OCI-LY7 (cell line): Measurements from ENCODE around the gene LRRN3. TPM values are rescaled to one million over a fixed set of nuclear protein-coding genes. Genes with fewer than 3 reads are reported as not detected.

Source experiments
- BruUV-seq: library from RNA; stranded (reverse); fragments of 400-500 nt; replicated peaks from 2 replicates; lab custom pipeline; 2021; lab: Mats Ljungman, UMichigan
- CTCF ChIA-PET: fragments of 300-600 bp; sonication (Branson Sonifier 250); formaldehyde crosslinking; loops from one replicate; lab custom pipeline; 2022; ENCODE audit warnings: antibody characterized with exemption; ENCODE audit not compliant: unreplicated experiment; lab: Charles Lee
- POLR2A ChIA-PET: fragments of 300-600 bp; sonication (Branson Sonifier 250); formaldehyde crosslinking; loops from one replicate; lab custom pipeline; 2022; ENCODE audit warnings: antibody characterized with exemption; lab: Charles Lee
- DNase-seq: peaks from one replicate; pipeline ENCODE4 v3.0.0-alpha.2; 2015; ENCODE audit warnings: low spot score
- H2AFZ ChIP-seq: fragments of 200-600 bp; sonication (generic), shearing (Covaris generic); 2 replicates; pipeline ENCODE4 v1.6.1; 2014; ENCODE audit warnings: mild to moderate bottlenecking, antibody characterized with exemption, low read length, moderate library complexity
- H3K27ac ChIP-seq: fragments of 200-600 bp; sonication (generic); 2 replicates; pipeline ENCODE4 v1.5.1; 2014; ENCODE audit warnings: mixed run types, low read depth, mild to moderate bottlenecking, moderate library complexity, low read length, inconsistent platforms; ENCODE audit not compliant: poor library complexity, severe bottlenecking
- H3K36me3 ChIP-seq: fragments of 200-600 bp; sonication (generic); 2 replicates; pipeline ENCODE4 v1.6.1; 2014; ENCODE audit warnings: mild to moderate bottlenecking, antibody characterized with exemption, low read length, moderate library complexity, mixed read lengths; ENCODE audit not compliant: insufficient read depth
- H3K4me1 ChIP-seq: fragments of 200-600 bp; sonication (generic); 2 replicates; pipeline ENCODE4 v1.5.1; 2014; ENCODE audit warnings: mild to moderate bottlenecking, low read length; ENCODE audit not compliant: insufficient read depth, poor library complexity, severe bottlenecking
- H3K4me2 ChIP-seq: fragments of 200-600 bp; sonication (generic); 2 replicates; pipeline ENCODE4 v1.6.1; 2014; ENCODE audit warnings: mild to moderate bottlenecking, low read length
- H3K4me3 ChIP-seq: fragments of 200-600 bp; sonication (generic); 2 replicates; pipeline ENCODE4 v1.5.1; 2014; ENCODE audit warnings: mild to moderate bottlenecking, low read depth, low read length; ENCODE audit not compliant: poor library complexity, severe bottlenecking
- H3K79me2 ChIP-seq: fragments of 200-600 bp; sonication (generic); 2 replicates; pipeline ENCODE4 v1.6.1; 2016; ENCODE audit warnings: low read depth, mild to moderate bottlenecking, low read length, moderate library complexity, mixed read lengths; ENCODE audit not compliant: insufficient read depth
- H3K9me2 ChIP-seq: fragments of 200-600 bp; sonication (generic); 2 replicates; pipeline ENCODE4 v1.6.1; 2016; ENCODE audit warnings: mild to moderate bottlenecking, low read length, mixed read lengths; ENCODE audit not compliant: insufficient read depth
- H3K9me3 ChIP-seq: fragments of 200-600 bp; sonication (generic); 2 replicates; pipeline ENCODE4 v1.6.1; 2014; ENCODE audit warnings: mild to moderate bottlenecking, mixed run types, low read length, mixed read lengths
- H4K20me1 ChIP-seq: fragments of 200-600 bp; sonication (generic); 2 replicates; pipeline ENCODE4 v1.6.1; 2014; ENCODE audit warnings: mild to moderate bottlenecking, antibody characterized with exemption, low read length, moderate library complexity, mixed read lengths; ENCODE audit not compliant: insufficient read depth
- EZH2phosphoT487 ChIP-seq: fragments of 200-600 bp; sonication (generic); IDR thresholded peaks from 2 replicates; pipeline ENCODE4 v1.6.1; 2018; ENCODE audit warnings: low read depth, borderline replicate concordance, mild to moderate bottlenecking, mixed run types, antibody characterized with exemption, low read length, moderate library complexity, mixed read lengths
- intact Hi-C: fragments of 100-400 bp; cut with micrococcal nuclease; formaldehyde crosslinking; loops from one replicate; pipeline ENCODE4 v1.10.0; 2022; ENCODE audit not compliant: unreplicated experiment
- total RNA-seq, 2 experiments: library from RNA; depleted of rRNA in 1 of 2; stranded (reverse); fragments of >200 nt in 1 of 2; shearing (Covaris generic) in 1 of 2; gene quantifications; 2 replicates each; pipeline ENCODE4 v1.2.3, GENCODE V29; 2014 to 2022
- TF ChIP-seq, protein P1 (sequence below): fragments of 200-600 bp; sonication (generic); conservative IDR thresholded peaks from 2 replicates; pipeline ENCODE4 v1.5.1; 2014; ENCODE audit warnings: mild to moderate bottlenecking, antibody characterized with exemption, low read length, moderate library complexity, mixed read lengths

The LRRN3 gene
- total RNA-seq, 2 experiments from 2014 or later = not detected

DNA sequence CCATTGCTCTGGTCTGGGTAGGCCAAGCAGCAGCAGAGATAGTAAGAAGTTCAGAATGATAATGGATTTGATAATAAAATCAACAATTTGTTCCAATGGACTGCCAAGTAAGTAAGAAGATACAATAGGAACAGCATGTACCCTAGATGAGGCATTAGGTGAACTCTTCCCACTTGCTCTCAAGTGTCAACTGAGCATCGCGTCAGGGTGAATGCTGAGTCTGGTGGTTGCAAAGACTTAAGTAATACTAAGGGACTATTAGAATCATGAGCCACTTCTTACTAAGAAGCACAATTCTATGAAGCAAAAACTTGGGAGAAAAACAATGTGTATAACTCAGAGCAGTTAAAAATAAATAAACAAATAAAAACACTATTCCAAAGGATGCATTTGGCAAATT lies 54.5 kb downstream of the LRRN3 start:
- H3K27ac ChIP-seq = no peak overlapping the region
- ChIA-PET POLR2A (no interaction called here), CTCF (no interaction called here)
- intact Hi-C loops = no loop called here
- H4K20me1 ChIP-seq = no peaks in the 10 kb centered on the region
- H3K4me3 ChIP-seq = no peak overlapping the region
- H3K36me3 ChIP-seq = no peaks in the 10 kb centered on the region
- H2AFZ ChIP-seq = no peak overlapping the region
- no peaks in the 10 kb centered on the region; the same call in 1 of the 2 replicates for H3K9me2 ChIP-seq
- BruUV-seq = no TSS peak
- H3K4me1 ChIP-seq = no peaks in the 10 kb centered on the region
- H3K4me2 ChIP-seq = no peak overlapping the region
- TF ChIP-seq, protein P1, sequence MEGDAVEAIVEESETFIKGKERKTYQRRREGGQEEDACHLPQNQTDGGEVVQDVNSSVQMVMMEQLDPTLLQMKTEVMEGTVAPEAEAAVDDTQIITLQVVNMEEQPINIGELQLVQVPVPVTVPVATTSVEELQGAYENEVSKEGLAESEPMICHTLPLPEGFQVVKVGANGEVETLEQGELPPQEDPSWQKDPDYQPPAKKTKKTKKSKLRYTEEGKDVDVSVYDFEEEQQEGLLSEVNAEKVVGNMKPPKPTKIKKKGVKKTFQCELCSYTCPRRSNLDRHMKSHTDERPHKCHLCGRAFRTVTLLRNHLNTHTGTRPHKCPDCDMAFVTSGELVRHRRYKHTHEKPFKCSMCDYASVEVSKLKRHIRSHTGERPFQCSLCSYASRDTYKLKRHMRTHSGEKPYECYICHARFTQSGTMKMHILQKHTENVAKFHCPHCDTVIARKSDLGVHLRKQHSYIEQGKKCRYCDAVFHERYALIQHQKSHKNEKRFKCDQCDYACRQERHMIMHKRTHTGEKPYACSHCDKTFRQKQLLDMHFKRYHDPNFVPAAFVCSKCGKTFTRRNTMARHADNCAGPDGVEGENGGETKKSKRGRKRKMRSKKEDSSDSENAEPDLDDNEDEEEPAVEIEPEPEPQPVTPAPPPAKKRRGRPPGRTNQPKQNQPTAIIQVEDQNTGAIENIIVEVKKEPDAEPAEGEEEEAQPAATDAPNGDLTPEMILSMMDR = no peak
- TF ChIP-seq EZH2phosphoT487 = no peak
- H3K9me3 ChIP-seq = no peaks in the 10 kb centered on the region
- DNase-seq = no peak
- no peaks in the 10 kb centered on the region for H3K79me2 ChIP-seq

DNA sequence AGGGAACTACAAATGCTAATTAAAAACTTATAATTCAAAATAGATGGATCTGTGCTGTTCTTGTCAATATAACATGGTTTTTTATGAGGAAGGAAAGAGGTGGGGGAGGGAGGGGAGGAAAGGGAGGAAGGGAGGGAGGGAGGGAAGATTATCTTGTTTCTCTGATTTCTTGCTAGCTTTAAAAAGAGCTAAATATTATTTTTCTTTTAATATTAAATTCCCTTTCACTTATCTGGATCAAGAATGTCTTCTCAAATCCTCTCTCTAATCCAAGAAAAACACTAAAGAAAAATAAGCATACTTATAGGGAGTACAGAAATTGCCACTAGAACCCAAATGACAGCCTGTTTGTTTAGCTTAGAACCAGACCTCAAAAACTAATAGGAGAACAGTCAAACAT lies 55.2 kb downstream of the LRRN3 start:
- intact Hi-C loops = no loop called here

More for the DNA sequence above, 55.2 kb downstream of the LRRN3 start:
- Histone ChIP-seq H3K27ac (no peak overlapping the region), H4K20me1 (no peaks in the 10 kb centered on the region), H2AFZ (no peak overlapping the region), H3K4me1 (no peaks in the 10 kb centered on the region), H3K9me3 (no peaks in the 10 kb centered on the region), H3K4me3 (no peak overlapping the region), H3K36me3 (no peaks in the 10 kb centered on the region), H3K4me2 (no peak overlapping the region), H3K9me2 (no peaks in the 10 kb centered on the region; the same call in 1 of the 2 replicates), H3K79me2 (no peaks in the 10 kb centered on the region)
- TF ChIP-seq EZH2phosphoT487 = no peak
- TF ChIP-seq, protein P1 = no peak
- ChIA-PET CTCF (no interaction called here), POLR2A (interaction anchor here (0.6 kb wide), 1 partner anchor 27 kb away, joined by 3 read pairs; no protein-coding TSS in a partner anchor)
- BruUV-seq = no TSS peak
- no peak for DNase-seq
